ENCODE data around the gene ANKRD33B. TPM values are rescaled to one million over a fixed set of nuclear protein-coding genes. Genes with fewer than 3 reads are reported as not detected.
"Not testable (repeated sequence)": the region's sequence is repeated elsewhere in the genome, so short reads cannot be mapped to it uniquely, and the experiment has no call there.

ANKRD33B gene
- total RNA-seq, 1 donor from 2014 or later, result 8.1 TPM

DNA sequence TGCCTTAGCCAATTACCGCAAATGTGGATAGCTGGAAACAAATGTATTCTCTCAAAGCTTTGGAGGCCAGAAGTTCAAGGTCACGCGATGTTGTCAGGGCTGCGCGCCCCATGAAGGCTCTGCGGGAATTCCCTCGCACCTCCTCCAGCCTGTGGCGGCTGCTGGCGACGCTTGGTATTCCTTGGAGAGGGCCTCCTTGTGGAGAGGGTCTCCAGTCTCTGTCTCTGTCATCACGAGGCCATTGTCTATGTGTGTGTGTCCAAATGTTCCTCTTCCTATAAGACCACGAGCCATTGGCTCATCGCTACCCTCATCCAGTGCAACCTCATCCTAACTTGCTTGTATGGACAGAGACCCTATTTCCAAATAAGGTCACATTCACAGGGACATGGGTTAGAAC is 97.5 kb downstream of the ANKRD33B start:
- no peak for DNase-seq

- DNase-seq, result no peak
Observed at GRCh38 chr5:10662083-10662482, 98.2 kb downstream of the ANKRD33B start.

GRCh38 chr5:10662661-10663488 is 99.0 kb downstream of the ANKRD33B start:
- DNase-seq, result no peak

DNA sequence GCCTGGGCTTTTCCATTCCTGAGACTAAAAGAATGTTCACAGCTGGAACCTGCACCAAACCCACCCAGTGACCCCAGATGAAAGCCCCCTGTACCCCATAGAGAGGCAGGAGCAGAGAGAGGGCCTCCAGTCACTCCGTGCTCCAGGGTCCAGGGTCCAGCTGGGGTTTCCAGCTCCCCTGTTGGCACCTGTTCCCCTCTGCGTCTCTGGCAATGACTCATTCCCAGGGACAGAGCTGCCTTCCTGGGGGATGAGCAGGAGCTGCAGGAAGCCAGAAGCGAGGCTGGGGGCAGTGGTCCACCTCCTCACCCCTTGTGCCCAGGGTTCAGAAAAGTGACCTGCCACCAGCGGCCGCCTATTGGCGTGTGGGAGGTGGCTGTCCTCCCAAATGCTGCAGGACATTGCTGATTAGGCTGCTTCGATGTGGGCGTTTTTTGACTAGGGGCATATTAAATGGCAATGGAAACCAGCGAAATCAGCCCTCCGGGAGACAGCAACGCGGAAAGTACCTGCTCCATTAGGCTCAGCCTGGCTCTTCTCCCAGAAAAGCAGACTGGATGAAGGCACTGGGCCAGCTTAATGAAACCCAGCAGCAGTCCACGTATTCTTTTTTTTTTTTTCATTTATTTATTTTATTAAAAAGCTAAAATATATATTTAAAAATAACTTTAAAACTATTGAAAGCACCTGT is 99.8 kb downstream of the ANKRD33B start:
- peak; percentile 51 for DNase-seq

DNA sequence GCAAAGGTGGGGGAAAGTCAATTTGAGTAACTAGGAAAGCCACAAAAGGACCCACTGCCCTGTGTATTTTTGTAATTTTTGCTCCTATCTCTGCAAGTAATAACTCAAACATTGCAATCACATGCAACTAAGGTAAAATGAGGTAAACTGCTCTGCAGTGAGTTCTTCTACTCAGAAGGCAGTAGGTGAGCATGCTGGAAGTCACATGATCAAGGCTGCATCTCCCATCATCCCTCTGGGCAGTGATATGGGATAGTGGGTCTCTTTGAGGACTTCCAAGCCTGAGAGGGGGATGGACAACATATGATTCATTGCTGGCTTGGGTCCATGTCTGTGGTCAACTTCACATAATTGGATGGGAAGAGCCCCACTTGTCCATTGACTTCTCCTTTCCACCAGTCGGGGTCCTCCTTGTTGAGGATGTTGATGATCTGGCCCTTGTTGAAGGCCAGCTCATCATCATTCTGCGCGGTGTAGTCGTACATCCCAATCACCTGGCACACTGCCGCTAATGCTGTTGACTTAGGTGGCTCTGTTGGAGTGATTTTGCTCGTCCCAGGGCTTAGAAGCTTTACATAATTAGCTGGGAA is 100.4 kb downstream of the ANKRD33B start:
- DNase-seq, result not testable (repeated sequence)

- no peak for DNase-seq
Observed at GRCh38 chr5:10665799-10666198, 101.9 kb downstream of the ANKRD33B start.

DNA sequence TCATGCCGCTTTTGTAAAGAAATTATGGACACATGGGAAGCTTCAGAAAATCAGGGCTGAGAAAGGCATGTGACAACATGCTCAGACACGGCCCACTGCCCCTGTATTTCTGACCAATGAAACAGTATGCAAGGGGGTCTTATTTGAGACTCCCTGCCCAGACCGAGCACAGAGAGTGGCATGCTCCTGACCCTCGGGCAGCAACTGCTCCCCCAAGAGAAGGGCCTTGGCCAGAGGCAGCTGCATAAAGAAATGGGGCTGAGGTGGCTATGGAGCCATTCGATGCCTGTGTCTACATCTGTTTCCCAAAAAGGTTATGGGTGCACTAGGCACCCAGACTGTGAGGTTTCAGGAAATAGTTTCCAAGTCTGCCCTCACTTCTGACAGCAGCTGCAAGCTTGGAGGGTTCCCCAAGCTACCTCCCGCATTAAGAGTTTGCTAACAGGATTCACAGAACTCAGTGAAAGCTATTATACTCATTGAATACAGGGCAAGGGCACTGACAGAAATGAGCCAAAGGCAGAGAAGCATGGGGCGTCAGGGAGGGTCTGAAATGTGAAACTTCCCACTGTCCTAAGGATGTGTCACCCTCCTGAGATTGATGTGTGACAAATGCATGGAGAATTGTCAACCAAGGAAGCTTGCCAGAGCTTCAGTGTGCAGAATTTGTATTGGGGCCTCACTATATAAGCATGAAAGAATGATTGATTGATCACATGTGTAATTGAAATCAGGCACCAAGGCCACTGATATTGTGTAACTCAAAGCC is 102.8 kb downstream of the ANKRD33B start:
- DNase-seq, result peak; percentile 22

DNA sequence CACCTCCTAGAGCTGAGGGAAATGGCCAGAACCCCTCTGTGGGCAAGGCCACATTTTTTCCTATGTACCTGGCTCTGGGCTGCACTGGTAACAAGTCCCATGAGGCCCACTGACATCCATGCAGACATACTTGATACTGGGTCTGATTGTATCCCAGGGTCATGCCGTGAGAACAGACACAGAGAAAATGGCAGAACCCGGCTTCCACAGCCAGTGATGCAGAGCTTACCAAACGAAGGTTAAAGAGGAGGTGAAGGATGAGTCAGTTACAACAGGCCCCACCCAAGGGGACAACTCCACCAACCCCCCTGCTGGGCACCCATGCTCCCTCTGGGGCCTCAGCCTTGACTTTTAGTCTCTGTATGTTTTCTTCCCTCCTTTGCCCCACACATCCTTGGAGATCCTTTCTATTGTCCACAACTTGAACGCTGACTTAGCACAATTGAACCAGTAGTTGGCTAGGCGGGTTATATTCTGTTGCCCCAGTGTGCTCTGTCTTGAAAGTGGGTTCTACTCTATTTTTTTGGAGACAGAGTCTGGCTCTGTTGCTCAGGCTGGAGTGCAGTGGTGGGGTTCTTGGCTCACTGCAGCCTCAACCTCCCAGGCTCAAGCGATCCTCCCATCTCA is 103.7 kb downstream of the ANKRD33B start:
- DNase-seq, result no peak

- no peak for DNase-seq
Observed at GRCh38 chr5:10668697-10669096, 104.8 kb downstream of the ANKRD33B start.

DNA sequence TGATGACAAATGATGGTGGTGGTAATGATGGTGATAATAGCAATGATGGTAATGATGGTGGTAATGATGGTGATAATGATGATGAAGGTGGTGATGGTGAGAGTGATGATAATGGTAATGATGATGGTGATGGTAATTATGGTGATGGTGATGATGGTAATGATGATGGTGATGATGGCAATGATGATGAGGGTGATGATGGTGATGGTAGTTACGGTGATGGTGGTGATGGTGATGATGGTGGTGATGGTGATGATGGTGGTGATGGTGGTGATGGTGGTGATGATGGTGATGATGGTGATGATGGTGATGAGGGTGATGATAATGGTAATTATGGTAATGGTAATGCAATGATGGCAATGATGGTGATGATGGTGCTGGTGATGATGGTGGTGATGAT is 106.1 kb downstream of the ANKRD33B start:
- DNase-seq, result no peak

GRCh38 chr5:10671041-10672008 is 107.5 kb downstream of the ANKRD33B start:
- no peak for DNase-seq

GRCh38 chr5:10672146-10673016 is 108.5 kb downstream of the ANKRD33B start:
- no peak for DNase-seq

GRCh38 chr5:10673017-10673389 is 109.1 kb downstream of the ANKRD33B start:
- no peak for DNase-seq

GRCh38 chr5:10673407-10673806 is 109.5 kb downstream of the ANKRD33B start:
- DNase-seq, result no peak

GRCh38 chr5:10674096-10674495 is 110.2 kb downstream of the ANKRD33B start:
- DNase-seq, result no peak

- no peak for DNase-seq
Observed at GRCh38 chr5:10674582-10674981, 110.7 kb downstream of the ANKRD33B start.

DNA sequence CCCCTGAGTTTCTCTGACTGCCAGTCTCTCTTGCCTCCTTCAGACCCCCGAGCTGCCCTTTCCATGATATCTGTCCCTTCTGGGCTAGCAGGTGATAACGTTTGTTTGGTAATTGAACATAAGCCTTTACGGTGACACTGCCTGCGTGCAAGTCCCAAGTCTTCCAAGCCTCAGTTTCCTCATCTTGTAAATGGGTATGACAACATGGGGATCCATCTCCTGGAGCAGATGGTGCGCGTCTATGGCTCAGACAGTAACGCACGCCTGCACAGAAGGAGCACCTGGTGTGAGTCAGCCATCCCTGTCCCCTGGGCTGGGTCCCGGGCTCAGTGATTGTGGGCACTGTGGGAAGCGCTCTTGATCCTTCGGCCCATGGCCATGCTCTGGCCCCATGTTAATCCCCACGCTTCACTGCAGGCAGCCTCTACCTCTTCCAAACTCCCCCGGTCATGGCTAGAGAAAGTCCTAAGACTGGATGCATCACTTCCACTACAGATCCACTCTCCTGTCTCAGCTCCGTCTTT is 111.4 kb downstream of the ANKRD33B start:
- no peak for DNase-seq

GRCh38 chr5:10676224-10676623 is 112.4 kb downstream of the ANKRD33B start:
- no peak for DNase-seq

DNA sequence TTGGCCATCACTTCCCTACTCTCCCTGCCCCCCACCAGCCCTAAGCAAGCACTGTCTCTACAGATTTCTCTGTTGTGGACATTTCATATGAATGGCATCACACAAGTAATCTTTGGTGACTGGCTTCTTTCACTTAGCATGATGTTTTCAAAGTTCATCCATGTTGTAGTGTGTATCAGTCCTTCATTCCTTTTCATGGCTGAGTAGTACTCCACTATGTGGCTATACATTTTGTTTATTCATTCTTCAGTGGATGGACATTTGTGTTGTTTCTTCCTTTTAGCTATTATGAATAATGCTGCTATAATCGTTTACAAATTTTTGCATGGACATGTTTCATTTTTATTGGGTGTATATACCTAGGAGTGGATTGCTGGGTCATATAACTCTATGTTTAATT is 113.1 kb downstream of the ANKRD33B start:
- no peak for DNase-seq

DNA sequence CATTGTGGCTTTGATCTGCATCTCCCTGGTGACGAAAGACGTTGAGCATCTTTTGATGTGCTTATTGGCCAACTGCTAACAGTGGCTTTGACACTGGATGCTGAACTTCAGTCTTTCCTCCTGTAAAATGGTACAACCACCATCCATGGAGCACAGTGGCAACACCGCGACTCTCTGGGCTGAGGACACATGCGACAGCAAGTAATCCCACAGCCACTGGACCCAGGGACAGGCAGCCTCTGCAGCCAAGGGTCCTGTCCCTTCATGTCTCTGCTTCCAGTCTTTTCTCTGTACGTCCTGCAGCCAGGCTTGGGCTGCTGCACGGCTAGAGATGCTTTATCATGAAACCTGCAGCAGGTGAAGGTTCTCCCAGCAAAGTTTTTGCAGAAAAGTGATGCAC is 113.7 kb downstream of the ANKRD33B start:
- no peak for DNase-seq

All from tongue (tissue), 2 donors.